DMS53 treated with DMSO at 0.1 percent for 48 hours (cell line): ENCODE data around the gene CRYBA2.

Experiments
- DNase-seq: peaks from one replicate; lab custom pipeline; 2025; ENCODE audit not compliant: unreplicated experiment; lab: John Stamatoyannopoulos, UW

Gene CRYBA2

GRCh38 chr2:219023045-219023605, 29.9 kb upstream of the CRYBA2 start:
- DNase-seq: no peak

- no peak for DNase-seq
Measured at GRCh38 chr2:219022616-219023015, 29.4 kb upstream of the CRYBA2 start.

DNA sequence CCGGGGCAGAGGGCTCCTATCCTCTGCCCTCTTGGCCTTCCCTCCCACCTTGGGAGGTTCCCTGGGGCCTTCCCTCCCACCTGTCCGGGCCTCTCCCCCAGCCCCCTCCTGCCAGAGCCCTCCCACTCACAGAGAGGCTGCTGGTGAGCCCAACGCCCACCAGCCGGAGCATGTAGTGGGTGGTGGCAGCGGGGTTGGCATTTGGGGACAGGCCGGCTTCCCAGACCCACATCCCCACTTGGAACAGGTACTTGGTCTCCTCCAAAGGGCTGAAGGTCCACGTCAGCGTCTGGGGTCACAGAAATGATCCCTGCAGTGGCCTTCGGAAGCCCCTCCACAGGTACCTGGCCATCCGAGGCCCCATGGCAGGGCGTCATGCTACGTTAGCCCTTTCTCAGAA, 28.8 kb upstream of the CRYBA2 start:
- no peak for DNase-seq

DNA sequence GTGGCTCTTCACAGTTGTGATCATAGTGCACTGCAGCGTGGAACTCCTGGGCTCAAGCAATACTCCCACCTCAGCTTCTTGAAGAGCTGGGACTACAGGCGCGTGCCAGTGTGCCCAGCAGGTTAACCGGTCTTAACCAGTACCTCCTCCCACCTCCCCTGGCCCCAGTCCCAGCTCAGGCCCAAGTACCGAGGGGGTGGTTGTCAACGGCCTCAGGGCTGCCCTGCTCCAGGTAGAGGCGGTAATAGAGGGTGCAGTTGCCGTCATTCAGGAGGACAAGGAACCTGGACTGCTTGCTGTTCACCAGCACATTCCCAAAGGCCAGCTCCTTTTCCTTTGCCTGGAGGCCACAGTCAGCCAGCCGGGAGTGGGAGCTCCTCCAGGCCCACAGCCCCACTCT, 28.4 kb upstream of the CRYBA2 start:
- DNase-seq: no peak

- no peak for DNase-seq
Measured at GRCh38 chr2:219020604-219021365, 27.6 kb upstream of the CRYBA2 start.

GRCh38 chr2:219019436-219019835, 26.2 kb upstream of the CRYBA2 start:
- DNase-seq: no peak

DNA sequence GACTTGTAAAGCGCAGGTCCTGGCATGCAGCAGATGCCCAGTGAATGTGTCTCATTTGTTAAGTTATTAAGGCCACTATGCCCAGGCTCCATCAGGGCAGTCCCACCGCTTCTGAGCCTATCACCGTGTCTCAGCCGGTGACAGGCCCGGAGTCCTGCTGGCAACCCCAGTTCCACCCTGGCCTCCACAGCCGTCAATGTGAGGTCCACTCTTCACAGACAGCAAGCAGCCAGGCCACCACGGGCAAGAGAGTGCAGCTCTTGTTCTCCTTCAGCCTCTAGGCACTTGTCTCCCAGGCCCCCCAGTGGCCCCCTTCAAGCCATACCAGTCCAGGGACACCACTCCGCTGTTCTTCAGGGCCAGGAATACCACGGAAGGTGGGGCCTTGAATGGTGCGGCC, 25.5 kb upstream of the CRYBA2 start:
- DNase-seq: no peak

- no peak for DNase-seq
Measured at GRCh38 chr2:219018286-219018685, 25.1 kb upstream of the CRYBA2 start.

DNA sequence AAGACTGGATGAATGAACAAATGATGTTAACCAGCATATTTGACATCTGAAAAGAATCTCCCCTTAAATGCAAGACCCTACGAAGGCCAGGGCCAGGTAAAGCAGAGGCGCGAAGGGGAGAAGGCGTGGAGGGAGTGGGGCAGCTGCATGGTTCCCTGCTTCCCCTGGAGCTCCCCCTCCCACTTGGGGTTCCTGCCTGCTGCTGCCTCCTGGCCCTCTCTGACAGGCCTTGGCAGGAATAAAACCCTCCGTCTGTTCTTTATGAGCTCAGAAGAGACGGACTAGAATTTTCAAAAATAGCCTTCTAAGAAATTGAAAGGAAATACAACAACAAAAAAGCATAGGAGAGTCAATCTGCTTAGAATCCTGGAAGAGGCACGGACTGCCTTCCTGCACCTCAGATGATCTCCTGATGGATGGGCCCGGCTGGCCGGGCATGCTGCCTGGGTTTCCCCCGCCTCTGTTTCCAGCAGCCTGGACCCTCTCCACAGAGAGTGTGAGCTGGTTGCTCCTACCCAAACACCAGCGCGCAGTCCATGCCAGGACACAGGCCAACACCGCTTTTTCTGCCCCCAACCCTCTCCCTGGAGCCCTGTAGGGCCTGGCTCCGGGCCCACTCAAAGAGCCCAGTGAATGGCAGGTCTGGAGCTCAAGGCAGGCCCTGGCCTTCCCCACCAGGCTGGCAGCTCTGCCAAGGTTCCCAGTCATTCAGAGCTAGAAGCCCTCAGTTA, 24.1 kb upstream of the CRYBA2 start:
- no peak for DNase-seq

- no peak for DNase-seq
Measured at GRCh38 chr2:219016721-219017120, 23.5 kb upstream of the CRYBA2 start.

- DNase-seq: no peak
Measured at GRCh38 chr2:219010873-219011272, 17.7 kb upstream of the CRYBA2 start.

DNA sequence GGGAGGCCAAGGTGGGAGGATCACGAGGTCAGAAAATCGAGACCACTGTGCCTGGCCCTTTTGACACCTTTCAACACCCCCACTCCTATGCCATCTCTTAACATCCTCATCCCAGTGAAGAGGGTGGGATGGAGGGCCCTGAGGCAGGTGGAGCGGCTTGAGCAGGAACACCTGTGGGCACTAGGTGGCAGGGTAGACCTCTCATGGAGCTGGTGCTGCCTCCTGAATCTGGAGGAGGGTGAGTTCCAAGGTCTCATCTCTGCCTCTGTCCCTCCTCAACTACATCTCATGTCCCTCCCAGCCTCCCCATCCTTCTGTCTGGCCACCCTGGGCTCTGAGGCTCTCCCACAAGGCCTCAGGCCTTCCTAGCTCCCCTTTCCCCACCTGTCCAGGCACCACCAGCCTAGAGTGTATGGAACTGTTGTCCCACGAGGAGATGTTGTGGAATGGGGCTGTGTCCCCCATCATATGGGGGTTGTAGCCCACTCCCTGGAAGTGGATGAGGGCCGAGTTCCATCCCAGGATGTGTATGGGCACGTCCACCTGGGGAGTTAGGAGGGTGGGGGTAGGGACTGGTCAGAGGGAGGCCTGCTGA, 17.0 kb upstream of the CRYBA2 start:
- DNase-seq: no peak

DNA sequence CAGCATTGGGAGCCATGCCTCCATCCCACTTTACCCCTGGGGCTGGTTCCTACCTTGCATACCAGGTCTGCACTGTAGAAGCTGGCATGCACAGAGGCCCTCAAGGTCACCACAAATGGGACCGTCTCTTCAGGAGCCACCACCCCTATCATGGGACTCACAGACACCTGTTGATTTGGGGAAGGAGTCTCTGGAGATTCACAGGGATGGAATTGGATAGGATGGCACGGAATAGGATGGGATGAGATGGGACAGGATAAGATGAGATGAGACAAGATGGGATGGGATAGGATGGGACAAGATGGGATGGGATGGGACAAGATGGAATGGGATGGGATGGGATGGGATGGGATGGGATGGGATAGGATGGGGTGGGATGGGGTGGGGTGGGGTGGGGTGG, 16.1 kb upstream of the CRYBA2 start:
- no peak for DNase-seq

DNA sequence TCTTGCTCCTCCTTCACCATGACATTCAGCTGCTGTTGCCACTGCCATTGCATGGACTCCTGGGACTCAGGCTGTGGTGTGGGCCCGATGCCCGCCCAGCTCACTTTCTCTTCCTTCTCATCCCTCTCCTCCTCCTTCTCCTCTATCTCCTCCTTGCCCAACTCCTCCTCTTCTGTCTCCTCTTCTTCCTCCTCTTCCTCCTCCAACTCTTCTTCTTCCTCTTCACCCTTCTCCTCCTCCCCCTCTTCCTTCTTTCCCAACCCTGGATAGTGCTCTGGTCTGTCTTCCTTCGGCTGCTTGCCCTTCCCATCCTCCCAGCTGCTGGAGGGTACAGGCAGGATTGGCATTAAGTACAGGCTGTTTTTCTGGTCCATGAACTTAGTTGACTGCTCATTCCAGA, 10.8 kb upstream of the CRYBA2 start:
- no peak for DNase-seq

- no peak for DNase-seq
Measured at GRCh38 chr2:219003267-219003634, 10.0 kb upstream of the CRYBA2 start.

GRCh38 chr2:219002395-219003266, 9.4 kb upstream of the CRYBA2 start:
- peak; percentile 85 for DNase-seq

- peak; percentile 85 for DNase-seq
Measured at GRCh38 chr2:219001577-219002394, 8.6 kb upstream of the CRYBA2 start.

- DNase-seq: no peak
Measured at GRCh38 chr2:219001100-219001576, 7.9 kb upstream of the CRYBA2 start.

DNA sequence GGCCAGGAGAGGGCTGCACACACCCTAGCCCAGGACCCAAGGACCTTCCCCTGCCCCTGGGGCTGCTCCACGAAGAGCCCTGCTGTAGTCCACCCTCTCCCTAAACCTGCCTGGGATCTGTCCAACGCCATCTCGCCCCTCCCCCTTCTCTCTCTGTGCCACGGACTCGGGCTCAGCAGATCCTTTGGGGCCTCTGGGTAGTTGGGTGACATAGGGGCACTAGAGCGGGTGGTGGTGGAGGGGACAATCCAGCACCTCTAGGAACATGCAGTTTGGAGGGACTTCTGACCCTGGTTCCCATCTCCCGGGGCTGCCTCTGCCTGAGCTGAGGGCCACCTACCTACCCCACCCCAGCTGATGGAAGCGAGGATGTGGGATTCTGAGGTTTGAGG, 7.3 kb upstream of the CRYBA2 start:
- peak; percentile 58 for DNase-seq
